ENCODE data around the gene EME2. TPM values are rescaled to one million over a fixed set of nuclear protein-coding genes. Genes with fewer than 3 reads are reported as not detected.
"Not testable (repeated sequence)": the region's sequence is repeated elsewhere in the genome, so short reads cannot be mapped to it uniquely, and the experiment has no call there.

EME2 gene, protein sequence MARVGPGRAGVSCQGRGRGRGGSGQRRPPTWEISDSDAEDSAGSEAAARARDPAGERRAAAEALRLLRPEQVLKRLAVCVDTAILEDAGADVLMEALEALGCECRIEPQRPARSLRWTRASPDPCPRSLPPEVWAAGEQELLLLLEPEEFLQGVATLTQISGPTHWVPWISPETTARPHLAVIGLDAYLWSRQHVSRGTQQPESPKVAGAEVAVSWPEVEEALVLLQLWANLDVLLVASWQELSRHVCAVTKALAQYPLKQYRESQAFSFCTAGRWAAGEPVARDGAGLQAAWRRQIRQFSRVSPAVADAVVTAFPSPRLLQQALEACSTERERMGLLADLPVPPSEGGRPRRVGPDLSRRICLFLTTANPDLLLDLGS
- total RNA-seq (2014; rRNA removed; shearing (Covaris generic)), result 6.3 and 7.3 TPM in 2 replicates
- 2.4 and 4.1 TPM in 2 replicates for polyA plus RNA-seq (2015; cell fraction: cytosol; rRNA removed)
- polyA plus RNA-seq (2015; cell fraction: nucleus; rRNA removed), result 53.3 and 55.5 TPM in 2 replicates

GRCh38 chr16:1772362-1772907 is at the start of gene EME2:
TSS of gene EME2 (plus strand) at chr16:1772810. CDS start at chr16:1773228, 418 bp downstream.
- DNase-seq (ENCODE audit: low read depth), result peak; percentile 38

DNA sequence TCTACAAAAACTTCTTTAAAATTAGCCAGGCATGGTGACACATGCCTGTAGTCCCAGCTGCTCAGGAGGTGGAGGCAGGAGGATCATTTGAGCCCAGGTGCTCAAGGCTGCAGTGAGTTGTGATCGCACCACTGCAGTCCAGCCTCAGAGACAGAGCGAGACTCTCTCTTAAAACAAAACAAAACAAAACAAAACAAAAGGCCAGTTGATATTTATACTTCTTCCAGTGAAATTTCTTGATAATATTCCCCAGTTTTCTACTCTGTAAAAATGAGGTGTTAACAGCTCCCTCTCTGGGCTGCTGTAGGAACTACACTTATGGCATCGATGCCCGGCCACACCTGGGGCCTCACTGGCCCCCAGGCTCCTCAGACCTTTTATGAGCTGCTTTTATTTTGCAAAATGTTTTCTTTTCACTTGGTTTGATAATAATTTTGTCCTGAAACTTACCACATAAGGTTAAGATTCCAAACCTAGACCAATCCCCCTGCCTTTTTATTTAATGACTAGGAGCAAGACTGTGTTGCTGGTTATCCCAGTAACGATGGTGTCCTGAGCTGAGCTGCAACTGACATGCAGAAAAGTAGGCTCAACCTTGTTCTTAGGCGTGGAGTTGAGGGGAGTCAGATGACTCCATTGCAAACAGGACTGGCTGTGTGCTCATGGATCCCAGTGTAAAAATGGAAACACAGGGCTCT is 49.0 kb upstream of the EME2 start:
- DNase-seq (ENCODE audit: low read depth), result peak; percentile 41

GRCh38 chr16:1724491-1724890 is 48.1 kb upstream of the EME2 start:
- DNase-seq (ENCODE audit: low read depth), result no peak

- no peak for DNase-seq (ENCODE audit: low read depth)
Observed at GRCh38 chr16:1726661-1727502, 45.7 kb upstream of the EME2 start.

GRCh38 chr16:1727651-1728624 is 44.7 kb upstream of the EME2 start:
- no peak for DNase-seq (ENCODE audit: low read depth)

- DNase-seq (ENCODE audit: low read depth), result no peak
Observed at GRCh38 chr16:1729026-1729425, 43.6 kb upstream of the EME2 start.

- DNase-seq (ENCODE audit: low read depth), result no peak
Observed at GRCh38 chr16:1729445-1729844, 43.2 kb upstream of the EME2 start.

DNA sequence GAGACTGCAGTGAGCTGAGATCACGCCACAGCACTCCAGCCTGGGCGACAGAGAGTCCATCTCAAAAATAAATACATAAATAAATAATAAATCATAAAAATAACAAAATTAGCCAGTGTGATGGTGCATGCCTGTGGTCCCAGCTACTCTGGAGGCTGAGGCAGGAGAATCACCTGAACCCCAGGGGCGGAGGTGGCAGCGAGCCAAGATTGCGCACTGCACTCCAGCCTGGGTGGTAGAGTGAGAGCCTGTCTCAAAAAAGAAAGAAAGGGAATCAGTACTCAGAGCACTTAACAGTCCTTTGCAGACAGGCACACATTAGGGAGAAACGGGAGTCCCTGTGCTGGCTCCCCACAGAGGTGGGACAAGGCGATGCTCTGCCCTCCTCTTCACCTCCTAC is 41.5 kb upstream of the EME2 start:
- DNase-seq (ENCODE audit: low read depth), result no peak

DNA sequence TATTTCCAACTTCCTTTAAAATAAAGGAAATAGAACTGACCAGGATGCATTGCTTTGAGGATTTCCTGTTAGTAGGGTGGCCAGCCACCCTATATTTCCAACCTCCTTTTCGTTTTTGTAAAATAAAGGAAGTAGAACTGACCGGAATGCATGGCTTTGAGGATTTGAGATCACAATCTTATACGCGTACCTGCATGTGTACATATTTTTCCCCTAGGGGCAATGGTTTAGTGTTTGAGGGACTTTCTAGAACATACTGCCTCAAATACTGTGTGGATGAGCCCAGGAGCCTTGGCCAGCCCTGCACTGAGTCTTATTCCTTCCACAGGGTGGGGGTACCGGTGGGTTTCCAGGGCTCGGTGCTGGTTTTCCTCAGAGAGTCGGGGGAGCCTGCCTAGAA is 41.0 kb upstream of the EME2 start:
- no peak for DNase-seq (ENCODE audit: low read depth)

- no peak for DNase-seq (ENCODE audit: low read depth)
Observed at GRCh38 chr16:1732071-1732470, 40.5 kb upstream of the EME2 start.

GRCh38 chr16:1732551-1732987 is 40.0 kb upstream of the EME2 start:
- DNase-seq (ENCODE audit: low read depth), result not testable (repeated sequence)

- DNase-seq (ENCODE audit: low read depth), result no peak
Observed at GRCh38 chr16:1734123-1734522, 38.5 kb upstream of the EME2 start.

- DNase-seq (ENCODE audit: low read depth), result no peak
Observed at GRCh38 chr16:1734816-1735215, 37.8 kb upstream of the EME2 start.

GRCh38 chr16:1740234-1740633 is 32.4 kb upstream of the EME2 start:
- DNase-seq (ENCODE audit: low read depth), result no peak

DNA sequence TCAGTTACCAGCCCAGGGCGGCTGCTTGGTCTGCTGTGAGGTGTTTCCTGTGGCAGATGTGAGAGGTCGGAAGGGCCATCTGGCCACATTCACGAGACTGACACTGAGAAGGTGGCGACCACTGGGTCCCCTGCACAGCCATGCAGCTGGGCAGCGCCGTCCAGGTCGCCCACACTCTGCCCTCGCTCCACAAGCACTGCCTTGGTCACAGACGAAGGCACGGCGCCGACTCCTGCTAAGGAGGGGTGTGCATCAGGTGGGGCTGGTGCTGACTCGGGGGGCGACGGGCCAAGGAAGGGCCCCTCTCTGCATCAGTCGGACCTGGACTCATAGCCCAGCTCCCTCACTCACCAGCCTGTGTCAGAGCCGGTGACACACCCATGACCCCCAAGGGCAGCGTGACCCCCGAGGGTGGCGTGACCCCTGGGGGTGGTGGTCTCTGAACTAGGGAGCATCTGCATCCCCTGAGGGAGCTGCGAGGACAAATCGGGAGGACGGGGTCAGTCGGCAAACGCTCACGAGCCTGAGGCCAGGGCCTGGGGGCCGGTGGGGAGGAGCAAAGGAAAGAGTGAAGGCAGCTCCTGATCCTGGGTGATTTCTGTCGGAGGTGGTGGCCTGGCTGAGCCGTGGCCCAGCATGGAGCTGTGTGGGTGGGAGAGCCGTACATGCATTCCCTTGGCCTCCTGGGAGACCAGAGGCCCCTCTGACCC is 31.7 kb upstream of the EME2 start:
- no peak for DNase-seq (ENCODE audit: low read depth)

DNA sequence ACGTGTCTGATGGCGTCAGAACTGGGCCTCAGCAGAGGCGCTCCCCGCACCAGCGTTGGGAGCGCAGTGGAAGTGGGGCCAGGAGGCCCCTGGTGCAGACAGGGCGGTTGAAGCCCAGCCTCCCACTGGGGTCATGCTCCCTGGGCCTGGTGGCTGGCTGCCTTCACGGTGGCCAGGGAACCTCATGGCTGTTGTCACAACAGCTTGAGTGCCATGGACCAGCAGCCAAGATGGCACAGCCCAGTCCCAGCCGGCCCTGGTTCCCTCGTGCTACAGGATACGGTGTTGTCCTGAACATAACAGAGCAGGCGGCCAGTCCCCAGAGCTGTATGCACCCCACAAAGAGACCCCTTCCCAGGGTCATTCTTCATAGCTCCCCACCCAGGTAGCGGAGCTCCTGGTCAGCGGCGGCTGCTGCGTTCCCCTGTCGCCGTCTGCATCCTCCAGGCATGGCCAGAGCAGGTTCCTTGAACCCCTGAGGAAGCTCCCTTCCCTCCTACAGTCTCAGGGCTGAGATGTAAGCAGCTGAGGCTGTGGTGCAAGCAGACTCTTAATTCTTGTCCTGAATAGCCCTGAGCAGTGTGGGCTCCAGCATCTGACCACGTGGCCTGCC is 31.0 kb upstream of the EME2 start:
- no peak for DNase-seq (ENCODE audit: low read depth)

DNA sequence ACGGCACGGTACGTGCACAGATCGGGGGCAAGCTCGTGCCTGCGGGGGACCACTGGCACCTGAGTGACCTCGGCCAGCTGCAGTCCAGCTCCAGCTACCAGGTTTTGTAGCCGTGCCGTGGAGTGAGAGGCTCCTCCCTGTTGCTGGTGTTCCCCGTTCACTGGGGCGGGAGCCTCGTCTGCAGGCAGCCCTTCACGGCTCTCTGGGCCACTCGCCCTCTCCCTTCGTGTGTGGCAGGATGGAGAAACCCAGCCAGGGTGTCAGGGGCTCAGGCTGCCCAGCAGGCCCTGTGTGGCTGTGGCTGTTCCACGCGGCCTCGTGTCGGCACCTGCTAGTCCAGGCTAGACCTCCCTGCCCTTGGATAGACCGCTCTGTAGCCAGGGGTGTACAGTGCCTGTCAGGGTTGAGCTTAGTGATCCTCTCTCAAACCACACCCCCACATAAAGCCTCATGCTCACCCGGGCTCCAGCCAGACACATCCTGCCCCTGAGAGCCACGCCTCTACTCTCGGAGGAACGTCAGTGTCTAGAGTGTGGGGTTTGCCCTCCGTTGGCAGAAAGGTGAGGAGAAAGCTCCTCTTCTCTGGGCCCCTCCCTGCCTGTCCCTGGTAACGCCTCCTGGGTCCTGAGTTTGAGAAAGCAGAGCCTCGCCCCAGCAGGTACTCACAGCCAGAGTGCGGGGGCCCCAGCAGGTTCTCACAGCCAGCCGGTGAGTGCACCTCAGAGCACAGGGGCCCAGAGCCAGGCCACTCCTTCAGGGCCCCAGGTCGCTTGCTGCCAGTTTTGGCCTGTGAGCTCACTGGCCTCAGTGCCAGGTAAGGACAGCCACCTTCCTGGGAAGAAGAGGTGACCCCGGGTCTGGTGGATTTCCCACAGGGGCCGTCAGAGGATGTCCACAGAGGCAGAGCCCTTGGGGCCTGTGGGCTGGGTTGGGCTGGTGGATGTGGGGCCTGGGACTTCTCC is 29.0 kb upstream of the EME2 start:
- no peak for DNase-seq (ENCODE audit: low read depth)

DNA sequence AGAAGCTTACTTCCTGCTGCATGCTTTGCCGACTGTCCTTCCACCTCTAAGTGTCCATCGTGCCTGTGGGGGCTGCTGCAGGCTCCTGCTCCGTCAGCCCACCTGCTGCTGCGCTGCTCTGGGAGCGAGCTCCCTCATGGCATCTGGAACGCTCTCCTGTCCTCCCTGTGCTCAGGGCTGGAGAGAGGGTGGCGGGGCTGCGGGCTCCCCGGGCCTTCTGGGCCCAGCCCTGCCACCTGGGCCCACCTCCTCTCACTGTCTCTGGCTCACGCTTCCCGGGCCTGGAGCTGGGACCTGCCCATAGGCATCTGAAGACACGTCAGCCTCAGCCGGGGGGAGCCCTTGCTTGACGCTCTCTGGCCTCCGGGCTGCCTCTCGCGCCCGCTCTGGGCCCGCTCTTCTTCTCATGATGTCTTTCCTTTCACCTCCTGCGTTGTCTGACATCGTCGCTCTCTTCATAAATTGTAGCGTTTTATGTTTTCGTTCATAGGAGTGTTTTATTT is 28.2 kb upstream of the EME2 start:
- no peak for DNase-seq (ENCODE audit: low read depth)

Data from HT1080 (cell line).